Measurements from ENCODE around the gene SON. TPM values are rescaled to one million over a fixed set of nuclear protein-coding genes. Genes with fewer than 3 reads are reported as not detected.

SON gene
- total RNA-seq, 1 donor from 2014 or later = 395 TPM

GRCh38 chr21:33578214-33578613 lies 35.4 kb downstream of the SON start:
- TF ChIP-seq CTCF (IDR thresholded peaks at IDR 0.05; ENCODE audit: unreplicated experiment) = no peak
- Mint-ChIP-seq H3K9me3 (ENCODE audit: low read depth) (no peaks in the 10 kb centered on the region), H3K27ac (no peak overlapping the region), H3K4me1 (ENCODE audit: low read depth) (no peaks in the 10 kb centered on the region), H3K27me3 (no peaks in the 10 kb centered on the region), H3K4me3 (ENCODE audit: low read depth) (no peak overlapping the region), H3K36me3 (ENCODE audit: insufficient read depth) (peaks cover 6% of the 10 kb centered on the region)
- DNase-seq (ENCODE audit: low spot score, unreplicated experiment) = no peak

- no peak for TF ChIP-seq CTCF (IDR thresholded peaks at IDR 0.05; ENCODE audit: unreplicated experiment)
- Mint-ChIP-seq H3K4me1 (ENCODE audit: low read depth) (no peaks in the 10 kb centered on the region), H3K36me3 (ENCODE audit: insufficient read depth) (peaks cover 6% of the 10 kb centered on the region), H3K9me3 (ENCODE audit: low read depth) (no peaks in the 10 kb centered on the region), H3K27me3 (no peaks in the 10 kb centered on the region), H3K4me3 (ENCODE audit: low read depth) (no peak overlapping the region), H3K27ac (peak overlapping the region; percentile 45)
- no peak for DNase-seq (ENCODE audit: low spot score, unreplicated experiment)
Measured at GRCh38 chr21:33578959-33579542, 36.2 kb downstream of the SON start.

- TF ChIP-seq CTCF (IDR thresholded peaks at IDR 0.05; ENCODE audit: unreplicated experiment) = no peak
- no peaks in the 10 kb centered on the region for H3K9me3 Mint-ChIP-seq (ENCODE audit: low read depth)
- no peaks in the 10 kb centered on the region for H3K27me3 Mint-ChIP-seq
- H3K27ac Mint-ChIP-seq = no peak overlapping the region
- H3K36me3 Mint-ChIP-seq (ENCODE audit: insufficient read depth) = peaks cover 5% of the 10 kb centered on the region
- DNase-seq (ENCODE audit: low spot score, unreplicated experiment) = no peak
- no peak overlapping the region for H3K4me3 Mint-ChIP-seq (ENCODE audit: low read depth)
- peaks cover 9% of the 10 kb centered on the region for H3K4me1 Mint-ChIP-seq (ENCODE audit: low read depth)
Measured at GRCh38 chr21:33584455-33584854, 41.6 kb downstream of the SON start.

GRCh38 chr21:33586927-33587326 lies 44.1 kb downstream of the SON start:
- peak overlapping the region; percentile 8 for H3K27ac Mint-ChIP-seq

GRCh38 chr21:33587792-33588484 lies 45.1 kb downstream of the SON start:
- Mint-ChIP-seq H3K4me1 (ENCODE audit: low read depth) (peaks cover 12% of the 10 kb centered on the region), H3K27ac (peak overlapping the region; percentile 95), H3K9me3 (ENCODE audit: low read depth) (no peaks in the 10 kb centered on the region), H3K36me3 (ENCODE audit: insufficient read depth) (peaks cover 4% of the 10 kb centered on the region), H3K27me3 (no peaks in the 10 kb centered on the region), H3K4me3 (ENCODE audit: low read depth) (peak overlapping the region; percentile 89)
- DNase-seq (ENCODE audit: low spot score, unreplicated experiment) = peak; percentile 12
- TF ChIP-seq CTCF (IDR thresholded peaks at IDR 0.05; ENCODE audit: unreplicated experiment) = peak; percentile 28

More at GRCh38 chr21:33586927-33587326, 44.1 kb downstream of the SON start:
- TF ChIP-seq CTCF (IDR thresholded peaks at IDR 0.05; ENCODE audit: unreplicated experiment) = no peak
- Mint-ChIP-seq H3K36me3 (ENCODE audit: insufficient read depth) (peaks cover 4% of the 10 kb centered on the region), H3K27me3 (no peaks in the 10 kb centered on the region), H3K9me3 (ENCODE audit: low read depth) (no peaks in the 10 kb centered on the region), H3K4me1 (ENCODE audit: low read depth) (peaks cover 12% of the 10 kb centered on the region), H3K4me3 (ENCODE audit: low read depth) (peak overlapping the region; percentile 29)
- no peak for DNase-seq (ENCODE audit: low spot score, unreplicated experiment)

Data from progenitor cell of endocrine pancreas (in vitro differentiated cells).